Measurements from ENCODE around the gene UBL4A. TPM values are rescaled to one million over a fixed set of nuclear protein-coding genes. Genes with fewer than 3 reads are reported as not detected.
A peak's percentile ranks its signal among the peaks of the same experiment; 100 is the strongest.

The UBL4A gene
- total RNA-seq, 1 donor from 2014 or later = 38.2 TPM

- DNase-seq (ENCODE audit: low spot score) = no peak
Measured at GRCh38 chrX:154482786-154483185, 3.6 kb downstream of the UBL4A start.

GRCh38 chrX:154481911-154482601 lies 4.4 kb downstream of the UBL4A start:
- no peak for DNase-seq (ENCODE audit: low spot score)

- no peak for DNase-seq (ENCODE audit: low spot score)
Measured at GRCh38 chrX:154481195-154481594, 5.2 kb downstream of the UBL4A start.

GRCh38 chrX:154478728-154479622 lies 7.4 kb downstream of the UBL4A start, which contains the start of gene LAGE3:
Gene LAGE3, minus strand, starts transcription at chrX:154479281. Its CDS starts 366 bp downstream, at chrX:154478915.
- DNase-seq (ENCODE audit: low spot score) = peak; percentile 94

GRCh38 chrX:154477891-154478477 lies 8.4 kb downstream of the UBL4A start:
- no peak for DNase-seq (ENCODE audit: low spot score)

- DNase-seq (ENCODE audit: low spot score) = no peak
Measured at GRCh38 chrX:154476821-154477220, 9.6 kb downstream of the UBL4A start.

- DNase-seq (ENCODE audit: low spot score) = no peak
Measured at GRCh38 chrX:154473683-154474082, 12.7 kb downstream of the UBL4A start.

- DNase-seq (ENCODE audit: low spot score) = no peak
Measured at GRCh38 chrX:154472685-154473632, 13.5 kb downstream of the UBL4A start.

GRCh38 chrX:154471839-154472684 lies 14.4 kb downstream of the UBL4A start:
- no peak for DNase-seq (ENCODE audit: low spot score)

GRCh38 chrX:154470914-154471568 lies 15.4 kb downstream of the UBL4A start:
- DNase-seq (ENCODE audit: low spot score) = no peak

- no peak for DNase-seq (ENCODE audit: low spot score)
Measured at GRCh38 chrX:154470434-154470833, 16.0 kb downstream of the UBL4A start.

GRCh38 chrX:154469880-154470279 lies 16.5 kb downstream of the UBL4A start:
- no peak for DNase-seq (ENCODE audit: low spot score)

GRCh38 chrX:154469114-154469513 lies 17.3 kb downstream of the UBL4A start:
- DNase-seq (ENCODE audit: low spot score) = no peak

- DNase-seq (ENCODE audit: low spot score) = no peak
Measured at GRCh38 chrX:154468217-154468616, 18.2 kb downstream of the UBL4A start.

- DNase-seq (ENCODE audit: low spot score) = no peak
Measured at GRCh38 chrX:154467556-154467955, 18.9 kb downstream of the UBL4A start.

- no peak for DNase-seq (ENCODE audit: low spot score)
Measured at GRCh38 chrX:154466907-154467306, 19.5 kb downstream of the UBL4A start.

- DNase-seq (ENCODE audit: low spot score) = no peak
Measured at GRCh38 chrX:154466036-154466435, 20.4 kb downstream of the UBL4A start.

- DNase-seq (ENCODE audit: low spot score) = no peak
Measured at GRCh38 chrX:154465601-154466000, 20.8 kb downstream of the UBL4A start.

- no peak for DNase-seq (ENCODE audit: low spot score)
Measured at GRCh38 chrX:154464806-154465365, 21.5 kb downstream of the UBL4A start.

Data from mucosa of gallbladder (tissue), 1 donor.